Smooth muscle cell (in vitro differentiated cells): ENCODE data around the gene NOXRED1. TPM values are rescaled to one million over a fixed set of nuclear protein-coding genes. Genes with fewer than 3 reads are reported as not detected.

ENCODE experiments used
- DNase-seq: peaks from one replicate; lab custom pipeline; 2025; ENCODE audit not compliant: unreplicated experiment; lab: John Stamatoyannopoulos, UW
- H2AFZ ChIP-seq: fragments of 200-600 bp; sonication (generic); 2 replicates; pipeline ENCODE4 v1.6.0; 2016; ENCODE audit warnings: antibody characterized with exemption, low read depth, mild to moderate bottlenecking
- H3F3A ChIP-seq: fragments of 200-600 bp; sonication (generic); 2 replicates; pipeline ENCODE4 v1.6.0; 2017; ENCODE audit warnings: antibody characterized with exemption, low read depth
- H3K27ac ChIP-seq: fragments of 200-600 bp; sonication (generic); 2 replicates; pipeline ENCODE4 v1.5.1; 2016; ENCODE audit warnings: low read depth, mild to moderate bottlenecking
- H3K27me3 ChIP-seq: fragments of 200-600 bp; sonication (generic); 2 replicates; pipeline ENCODE4 v1.6.1; 2016; ENCODE audit warnings: low read depth, mild to moderate bottlenecking
- H3K36me3 ChIP-seq: fragments of 200-600 bp; sonication (generic); 2 replicates; pipeline ENCODE4 v1.5.1; 2016; ENCODE audit warnings: low read depth
- H3K4me1 ChIP-seq: fragments of 200-600 bp; sonication (generic); 2 replicates; pipeline ENCODE4 v1.5.1; 2016; ENCODE audit warnings: low read depth
- H3K4me2 ChIP-seq: fragments of 200-600 bp; sonication (generic); 2 replicates; pipeline ENCODE4 v1.6.0; 2016; ENCODE audit warnings: mild to moderate bottlenecking
- H3K4me3 ChIP-seq: fragments of 200-600 bp; sonication (generic); 2 replicates; pipeline ENCODE4 v1.5.1; 2016; ENCODE audit warnings: mild to moderate bottlenecking
- H3K79me2 ChIP-seq: fragments of 200-600 bp; sonication (generic); 2 replicates; pipeline ENCODE4 v1.6.0; 2016; ENCODE audit warnings: low read depth, mild to moderate bottlenecking
- H3K9ac ChIP-seq: fragments of 200-600 bp; sonication (generic); 2 replicates; pipeline ENCODE4 v1.6.0; 2016; ENCODE audit warnings: low read depth
- H3K9me3 ChIP-seq: fragments of 200-600 bp; sonication (generic); replicated peaks from 2 replicates; pipeline ENCODE4 v1.5.1; 2016; ENCODE audit warnings: low read depth
- H4K20me1 ChIP-seq: fragments of 200-600 bp; sonication (generic); 2 replicates; pipeline ENCODE4 v1.6.0; 2016; ENCODE audit warnings: low read depth
- CTCF ChIP-seq: fragments of 200-600 bp; sonication (generic); IDR thresholded peaks from 2 replicates; pipeline ENCODE4 v1.5.1; 2017; ENCODE audit warnings: borderline replicate concordance, mild to moderate bottlenecking, antibody characterized with exemption; ENCODE audit not compliant: insufficient read depth, poor library complexity, severe bottlenecking
- WGBS: methylation state at CpG from one replicate; pipeline ENCODE4 v1.1.7; 2016; ENCODE audit warnings: low lambda C conversion rate; 5-methylcytosine and 5-hydroxymethylcytosine counted together
- polyA plus RNA-seq: library from polyadenylated mRNA; unstranded; fragments of >200 nt; fragmentation: Nextera tagmentation; extraction: Ambion mirVana; gene quantifications from 2 replicates; pipeline ENCODE4 v1.2.1, GENCODE V29; 2016
- total RNA-seq: library from RNA; depleted of rRNA; stranded (reverse); fragments of >200 nt; gene quantifications from 2 replicates; pipeline ENCODE4 v1.2.3, GENCODE V29; 2014

Gene NOXRED1
- total and polyA plus RNA-seq, 2 experiments from 2014 or later, result 0.14 to 0.49 TPM

- Histone ChIP-seq H3K27ac (no peak overlapping the region), H3K27me3 (no peaks in the 10 kb centered on the region), H3K4me2 (no peak overlapping the region), H3K9ac (no peak overlapping the region), H3K79me2 (no peaks in the 10 kb centered on the region), H3K36me3 (peaks cover 14% of the 10 kb centered on the region), H2AFZ (no peak overlapping the region), H4K20me1 (no peaks in the 10 kb centered on the region), H3K4me3 (no peak overlapping the region), H3F3A (no peaks in the 10 kb centered on the region), H3K4me1 (no peaks in the 10 kb centered on the region), H3K9me3 (no peaks in the 10 kb centered on the region)
- TF ChIP-seq CTCF, result no peak
- 98% methylated on average over 2 of the region's 2 CpGs for WGBS
- no peak for DNase-seq
Observed at GRCh38 chr14:77442196-77442595, 18.9 kb upstream of the NOXRED1 start.

- Histone ChIP-seq H3K36me3 (peaks cover 28% of the 10 kb centered on the region), H3F3A (no peaks in the 10 kb centered on the region)
- WGBS, result 98% methylated on average over 4 of the region's 4 CpGs
Observed at GRCh38 chr14:77439861-77440260, 16.5 kb upstream of the NOXRED1 start.

GRCh38 chr14:77438596-77438995, 15.3 kb upstream of the NOXRED1 start:
- no peak overlapping the region for H3K4me2 ChIP-seq
- no peaks in the 10 kb centered on the region for H3F3A ChIP-seq
- H3K9me3 ChIP-seq, result no peaks in the 10 kb centered on the region
- H2AFZ ChIP-seq, result no peak overlapping the region
- no peaks in the 10 kb centered on the region for H3K4me1 ChIP-seq
- TF ChIP-seq CTCF, result no peak
- no peak for DNase-seq
- no peak overlapping the region for H3K27ac ChIP-seq
- no peaks in the 10 kb centered on the region for H4K20me1 ChIP-seq
- H3K9ac ChIP-seq, result no peak overlapping the region
- no peaks in the 10 kb centered on the region for H3K27me3 ChIP-seq
- peaks cover 37% of the 10 kb centered on the region for H3K36me3 ChIP-seq
- H3K79me2 ChIP-seq, result no peaks in the 10 kb centered on the region
- 97% methylated on average over 1 of the region's 1 CpG for WGBS
- no peak overlapping the region for H3K4me3 ChIP-seq

More at GRCh38 chr14:77439861-77440260, 16.5 kb upstream of the NOXRED1 start:
- no peak overlapping the region for H3K27ac ChIP-seq
- DNase-seq, result no peak
- no peak overlapping the region for H3K4me3 ChIP-seq
- no peaks in the 10 kb centered on the region for H4K20me1 ChIP-seq
- H3K4me2 ChIP-seq, result no peak overlapping the region
- no peak overlapping the region for H2AFZ ChIP-seq
- H3K4me1 ChIP-seq, result no peaks in the 10 kb centered on the region
- H3K9me3 ChIP-seq, result no peaks in the 10 kb centered on the region
- no peak for TF ChIP-seq CTCF
- no peaks in the 10 kb centered on the region for H3K27me3 ChIP-seq
- no peaks in the 10 kb centered on the region for H3K79me2 ChIP-seq
- H3K9ac ChIP-seq, result no peak overlapping the region

GRCh38 chr14:77436042-77436441, 12.7 kb upstream of the NOXRED1 start:
- no peak overlapping the region for H3K4me2 ChIP-seq
- H3K4me3 ChIP-seq, result no peak overlapping the region
- H2AFZ ChIP-seq, result no peak overlapping the region
- no peaks in the 10 kb centered on the region for H3K9me3 ChIP-seq
- no peaks in the 10 kb centered on the region for H3K4me1 ChIP-seq
- no peak for DNase-seq
- H3K27me3 ChIP-seq, result no peaks in the 10 kb centered on the region
- H3K9ac ChIP-seq, result no peak overlapping the region
- H3F3A ChIP-seq, result no peaks in the 10 kb centered on the region
- no peaks in the 10 kb centered on the region for H3K79me2 ChIP-seq
- H3K27ac ChIP-seq, result no peak overlapping the region
- no peak for TF ChIP-seq CTCF
- H3K36me3 ChIP-seq, result peaks cover 31% of the 10 kb centered on the region
- WGBS, result 98% methylated on average over 3 of the region's 3 CpGs
- no peaks in the 10 kb centered on the region for H4K20me1 ChIP-seq
